HG02885 (cell line): ENCODE measurements around the gene CEP192.
"Not testable (repeated sequence)": the region's sequence is repeated elsewhere in the genome, so short reads cannot be mapped to it uniquely, and the experiment has no call there.

Experiments used
- ATAC-seq: cut with Tn5 transposase; IDR thresholded peaks from one replicate; pipeline ENCODE4 v1.9.1; 2021; ENCODE audit warnings: mild to moderate bottlenecking; ENCODE audit not compliant: unreplicated experiment, poor library complexity

Gene CEP192

GRCh38 chr18:13019301-13019700, 28.1 kb downstream of the CEP192 start:
- no peak for ATAC-seq

- ATAC-seq, result no peak
These were observed 31.5 kb downstream of the CEP192 start for GRCh38 chr18:13022644-13023043.

GRCh38 chr18:13025233-13025632, 34.1 kb downstream of the CEP192 start:
- no peak for ATAC-seq

- no peak for ATAC-seq
These were observed 35.6 kb downstream of the CEP192 start for GRCh38 chr18:13026583-13027270.

GRCh38 chr18:13028869-13029268, 37.7 kb downstream of the CEP192 start:
- ATAC-seq, result no peak

- ATAC-seq, result no peak
These were observed 41.0 kb downstream of the CEP192 start for GRCh38 chr18:13032173-13032572.

DNA sequence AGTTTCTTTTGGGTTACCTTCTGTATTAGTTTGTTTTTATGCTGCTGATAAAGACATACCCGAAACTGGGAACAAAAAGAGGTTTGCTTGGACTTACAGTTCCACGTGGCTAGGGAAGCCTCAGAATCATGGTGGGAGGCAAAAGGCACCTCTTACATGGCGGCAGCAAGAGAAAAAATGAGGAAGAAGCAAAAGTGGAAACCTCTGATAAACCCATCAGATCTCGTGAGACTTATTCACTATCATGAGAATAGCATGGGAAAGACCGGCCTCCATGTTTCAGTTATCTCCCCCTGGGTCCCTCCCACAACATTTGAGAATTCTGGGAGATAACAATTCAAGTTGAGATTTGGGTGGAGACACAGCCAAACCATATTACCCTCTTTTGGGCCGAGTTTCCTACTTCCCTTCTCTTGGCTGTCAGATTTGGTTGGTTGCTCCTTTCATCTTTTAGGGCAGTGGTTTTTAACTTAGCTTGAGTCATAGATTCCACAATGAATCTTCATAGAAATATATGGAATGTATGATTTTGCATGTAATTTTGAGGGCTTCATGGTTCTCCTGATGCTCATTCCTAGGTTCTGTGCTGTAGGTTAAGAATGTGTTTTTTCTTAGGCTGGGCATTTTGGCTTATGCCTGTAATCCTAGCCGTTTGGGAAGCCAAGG, 44.2 kb downstream of the CEP192 start:
- ATAC-seq, result no peak

DNA sequence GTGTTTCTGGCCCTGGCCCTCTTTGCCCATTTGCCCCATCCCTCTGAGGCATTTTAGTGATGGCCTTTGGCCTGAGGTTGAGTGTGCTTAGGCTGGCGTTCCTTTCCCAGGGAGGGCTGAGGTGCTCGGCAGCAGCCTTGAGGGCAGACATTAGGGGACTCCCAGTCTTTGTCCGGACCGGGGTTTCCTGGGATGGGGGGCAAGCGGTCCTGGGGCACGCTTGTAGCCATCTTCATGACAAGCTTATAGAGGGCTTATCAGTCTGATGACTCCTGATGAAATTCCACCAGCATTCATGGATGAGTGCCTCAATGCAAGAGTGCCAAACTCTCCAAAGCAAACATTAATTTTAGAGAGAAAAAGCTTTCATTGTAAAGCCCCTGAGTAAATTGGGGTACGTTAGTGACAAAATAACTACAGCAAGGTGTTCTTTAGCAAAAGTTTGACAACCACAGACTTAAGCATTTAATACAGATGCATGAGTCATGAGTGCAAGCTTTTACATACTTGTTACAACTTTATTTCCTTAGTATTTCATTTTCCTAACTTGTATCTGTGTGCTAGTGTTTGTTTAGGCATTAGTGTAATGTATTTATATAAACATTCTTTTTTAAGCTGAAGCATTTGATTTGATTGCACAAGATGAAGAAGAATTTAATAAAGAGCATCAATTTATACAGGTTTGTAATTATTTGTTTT, 45.6 kb downstream of the CEP192 start:
- ATAC-seq, result no peak

DNA sequence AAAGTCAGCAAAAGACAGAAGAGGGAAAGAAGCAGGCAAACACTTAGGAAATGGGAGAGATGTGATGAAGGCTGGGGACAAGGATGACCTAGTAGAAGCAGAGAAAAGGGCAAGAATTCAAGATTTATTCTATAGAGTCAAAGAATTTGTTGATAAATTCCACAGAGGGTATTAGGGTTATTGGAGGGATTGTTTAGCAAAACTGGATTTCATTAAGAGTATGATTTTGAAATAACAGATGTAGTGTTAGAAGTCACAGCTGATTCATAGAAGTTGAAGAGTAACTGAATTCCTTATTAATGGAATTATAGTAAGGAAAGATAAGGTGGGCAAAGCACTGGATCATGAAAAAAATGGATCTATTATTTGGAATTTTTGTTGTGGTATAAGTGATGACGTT, 48.6 kb downstream of the CEP192 start:
- ATAC-seq, result no peak

DNA sequence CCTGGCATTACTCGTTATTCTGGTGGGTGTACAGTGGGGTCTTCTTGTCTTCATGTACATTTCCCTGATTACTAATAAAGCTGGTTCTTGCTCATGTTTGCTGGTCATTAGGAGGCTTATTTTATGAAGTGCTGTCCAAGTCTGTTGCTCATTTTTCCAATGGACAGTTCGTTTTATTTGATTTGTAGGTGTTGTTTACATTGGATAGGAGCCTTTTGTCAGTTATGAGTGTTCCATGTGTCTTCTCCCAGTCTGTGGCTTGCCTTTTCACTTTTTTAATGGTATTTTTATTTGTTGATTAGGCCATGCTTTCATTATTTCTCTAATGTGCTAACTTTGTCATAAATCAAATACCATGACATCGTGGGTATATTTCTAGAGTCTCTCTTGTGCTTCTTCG, 51.9 kb downstream of the CEP192 start:
- ATAC-seq, result no peak

DNA sequence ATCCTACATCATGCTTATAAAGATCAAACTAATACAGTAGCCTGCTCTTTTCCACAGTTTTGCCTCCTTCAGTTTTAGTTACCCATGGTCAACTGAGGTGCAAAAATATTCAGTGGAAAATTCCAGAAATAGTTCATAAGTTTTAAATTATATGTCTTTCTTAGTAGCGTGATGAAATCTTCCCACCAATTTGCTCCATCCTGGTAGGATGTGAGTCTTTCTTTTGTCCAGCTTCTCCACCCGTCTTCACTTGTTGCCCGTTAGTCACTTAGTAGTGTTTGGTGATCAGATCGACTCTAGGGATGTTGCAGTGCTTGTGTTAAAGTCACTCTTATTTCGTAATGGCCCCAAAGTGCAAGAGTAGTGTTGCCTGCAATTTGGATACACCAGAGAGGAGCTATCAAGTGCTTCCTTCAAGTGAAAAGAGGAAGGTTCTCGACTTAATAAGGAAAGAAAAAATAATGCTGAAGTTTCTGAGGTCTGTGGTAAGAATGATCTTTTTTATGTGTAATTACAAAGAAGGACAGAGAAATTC, 57.0 kb downstream of the CEP192 start:
- no peak for ATAC-seq

DNA sequence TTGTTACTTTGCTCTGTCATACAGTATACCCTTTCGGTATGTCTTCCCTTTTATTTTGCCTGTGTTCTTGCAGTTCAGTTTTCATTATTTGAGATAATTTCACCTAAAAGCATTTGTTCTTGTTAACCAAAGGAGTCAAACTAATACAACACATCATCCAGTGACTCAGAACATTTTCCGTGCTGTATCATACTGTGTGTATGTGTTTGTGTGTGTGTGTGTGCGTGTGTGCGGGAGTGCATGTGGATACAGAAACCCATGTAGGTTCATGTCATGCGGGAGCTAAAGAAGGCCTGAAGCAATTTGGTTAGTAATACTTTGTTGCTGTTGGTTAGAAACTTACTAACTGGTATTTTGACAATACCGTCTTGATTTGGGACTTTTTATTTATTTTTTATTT, 60.0 kb downstream of the CEP192 start:
- no peak for ATAC-seq

GRCh38 chr18:13051950-13052349, 60.8 kb downstream of the CEP192 start:
- ATAC-seq, result peak; percentile 50

- no peak for ATAC-seq
These were observed 63.2 kb downstream of the CEP192 start for GRCh38 chr18:13054336-13054735.

DNA sequence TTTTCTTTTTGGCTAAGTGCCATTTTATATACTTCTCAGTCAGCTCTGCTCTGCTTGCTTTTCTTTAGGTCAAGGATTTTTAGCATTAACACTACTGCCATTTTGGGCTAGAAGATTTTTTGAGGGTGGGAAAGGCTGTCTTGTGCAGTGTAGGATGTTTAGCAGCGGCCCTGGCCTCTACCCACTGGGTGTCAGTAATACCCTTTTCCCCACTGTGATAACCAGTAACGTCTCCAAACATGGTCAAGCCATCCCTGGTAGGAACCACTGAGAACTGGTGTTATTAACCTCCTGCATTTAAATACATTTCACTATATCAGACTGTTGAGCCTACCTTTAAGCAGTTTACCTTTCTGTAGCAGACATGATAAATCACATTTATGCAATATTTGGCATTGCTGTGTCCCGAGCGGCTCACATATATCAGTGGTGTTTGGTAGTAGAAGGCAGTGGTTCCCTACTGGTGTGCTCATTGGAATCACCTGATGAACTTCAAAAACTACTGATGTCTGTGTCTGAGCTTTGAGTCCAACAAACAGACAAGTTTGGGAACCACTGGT, 70.5 kb downstream of the CEP192 start:
- no peak for ATAC-seq

DNA sequence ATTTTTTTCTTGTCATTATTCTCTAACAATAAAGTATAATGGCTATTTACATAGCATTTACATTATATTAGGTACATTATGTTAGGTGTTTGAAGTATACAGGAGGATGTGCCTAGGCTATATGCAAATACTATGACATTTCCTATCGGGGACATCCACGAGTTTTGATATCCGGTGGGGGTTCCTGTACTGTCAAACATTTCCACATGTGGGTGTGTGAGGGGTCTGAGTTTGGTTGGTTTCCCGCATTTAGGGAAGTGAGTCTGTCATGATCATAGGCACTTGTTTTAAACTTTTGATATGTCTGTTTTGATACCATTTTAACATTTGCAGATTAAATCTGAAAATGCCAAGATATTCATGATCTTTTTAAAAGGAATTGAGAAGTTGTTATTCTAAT, 76.0 kb downstream of the CEP192 start:
- no peak for ATAC-seq

- no peak for ATAC-seq
These were observed 76.8 kb downstream of the CEP192 start for GRCh38 chr18:13067966-13068365.

- ATAC-seq, result no peak
These were observed 79.3 kb downstream of the CEP192 start for GRCh38 chr18:13070460-13070859.

DNA sequence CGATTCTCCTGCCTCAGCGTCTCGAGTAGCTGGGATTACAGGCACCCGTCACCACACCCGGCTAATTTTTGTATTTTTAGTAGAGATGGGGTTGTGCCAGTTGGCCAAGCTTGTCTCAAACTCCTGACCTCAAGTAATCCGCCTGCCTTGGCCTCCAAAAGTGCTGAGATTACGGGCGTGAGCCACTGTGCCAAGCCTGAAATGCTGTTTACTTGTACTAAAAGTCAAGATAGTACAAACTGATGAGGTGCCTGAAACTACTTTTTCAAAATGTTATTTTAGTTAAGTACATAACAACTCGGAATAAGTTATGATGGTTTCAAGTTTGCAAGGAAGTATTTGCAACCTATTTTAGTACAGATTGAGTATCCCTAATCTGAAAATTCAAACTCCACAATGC, 85.7 kb downstream of the CEP192 start:
- ATAC-seq, result no peak

GRCh38 chr18:13077473-13077872, 86.3 kb downstream of the CEP192 start:
- no peak for ATAC-seq

DNA sequence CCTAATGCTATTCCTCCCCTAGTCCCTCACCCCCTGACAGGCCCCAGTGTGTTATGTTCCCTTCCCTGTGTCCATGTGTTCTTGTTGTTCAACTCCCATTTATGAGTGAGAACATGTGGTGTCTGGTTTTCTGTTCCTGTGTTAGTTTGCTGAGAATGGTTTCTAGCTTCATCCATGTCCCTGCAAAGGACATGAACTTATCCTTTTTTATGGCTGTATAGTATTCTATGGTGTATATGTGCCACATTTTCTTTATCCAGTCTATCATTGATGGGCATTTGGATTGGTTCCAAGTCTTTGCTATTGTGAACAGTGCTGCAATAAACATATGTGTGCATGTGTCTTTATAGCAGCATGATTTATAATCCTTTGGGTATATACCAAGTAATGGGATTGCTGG, 86.9 kb downstream of the CEP192 start:
- not testable (repeated sequence) for ATAC-seq
